ENCODE results near the gene ZNF200.
"Not testable (repeated sequence)": the region's sequence is repeated elsewhere in the genome, so short reads cannot be mapped to it uniquely, and the experiment has no call there.

ZNF200 gene

GRCh38 chr16:3234857-3235561 is at the start of gene ZNF200:
ZNF200 (minus strand) TSS chr16:3235158; CDS start chr16:3233755, 1,403 bp downstream.
- peak; percentile 86 for DNase-seq

- no peak for DNase-seq
These were observed 48.8 kb upstream of the ZNF200 start for GRCh38 chr16:3283543-3284447.

GRCh38 chr16:3282730-3283542 is 48.0 kb upstream of the ZNF200 start, which contains the start of gene ZNF263:
ZNF263 (plus strand) TSS chr16:3283491; CDS start chr16:3283819, 328 bp downstream.
- peak; percentile 97 for DNase-seq

- DNase-seq = peak; percentile 27
These were observed 47.3 kb upstream of the ZNF200 start for GRCh38 chr16:3282103-3282729.

GRCh38 chr16:3281222-3281820 is 46.4 kb upstream of the ZNF200 start:
- no peak for DNase-seq

GRCh38 chr16:3276679-3277078 is 41.7 kb upstream of the ZNF200 start:
- DNase-seq = no peak

- no peak for DNase-seq
These were observed 40.0 kb upstream of the ZNF200 start for GRCh38 chr16:3274947-3275346.

GRCh38 chr16:3274490-3274889 is 39.5 kb upstream of the ZNF200 start:
- no peak for DNase-seq

- DNase-seq = not testable (repeated sequence)
These were observed 36.3 kb upstream of the ZNF200 start for GRCh38 chr16:3271281-3271680.

GRCh38 chr16:3270718-3271117 is 35.8 kb upstream of the ZNF200 start:
- not testable (repeated sequence) for DNase-seq

- DNase-seq = no peak
These were observed 33.3 kb upstream of the ZNF200 start for GRCh38 chr16:3268294-3268693.

- no peak for DNase-seq
These were observed 32.0 kb upstream of the ZNF200 start for GRCh38 chr16:3266873-3267537.

- DNase-seq = peak; percentile 90
These were observed 29.4 kb upstream of the ZNF200 start for GRCh38 chr16:3264137-3265036.

- DNase-seq = no peak
These were observed 27.6 kb upstream of the ZNF200 start for GRCh38 chr16:3262517-3262916.

- DNase-seq = no peak
These were observed 24.9 kb upstream of the ZNF200 start for GRCh38 chr16:3259836-3260235.

GRCh38 chr16:3256866-3257465 is 22.0 kb upstream of the ZNF200 start:
- no peak for DNase-seq

GRCh38 chr16:3256146-3256865 is 21.3 kb upstream of the ZNF200 start, which contains the start of gene MEFV:
MEFV (minus strand) TSS chr16:3256633; CDS start chr16:3256587, 46 bp downstream.
- DNase-seq = no peak

- DNase-seq = no peak
These were observed 19.4 kb upstream of the ZNF200 start for GRCh38 chr16:3254309-3254708.

GRCh38 chr16:3252967-3253366 is 18.0 kb upstream of the ZNF200 start:
- no peak for DNase-seq
